GM19099 (cell line): ENCODE data around the gene ZC2HC1C.

Experiments
- POLR2A ChIP-seq: IDR thresholded peaks from 3 replicates; pipeline ENCODE4 v1.6.1; 2011; ENCODE audit warnings: low read depth; ENCODE audit not compliant: insufficient read length; ENCODE audit errors: extremely low read depth

ZC2HC1C gene

GRCh38 chr14:75069121-75069810, at the start of gene ZC2HC1C:
TSS of gene ZC2HC1C (plus strand) at chr14:75069641. CDS start at chr14:75070574, 933 bp downstream.
- peak; percentile 73 for TF ChIP-seq POLR2A

GRCh38 chr14:75022655-75023054, 46.8 kb upstream of the ZC2HC1C start:
- TF ChIP-seq POLR2A, result no peak

- no peak for TF ChIP-seq POLR2A
Measured at GRCh38 chr14:75023108-75023507, 46.3 kb upstream of the ZC2HC1C start.

- TF ChIP-seq POLR2A, result no peak
Measured at GRCh38 chr14:75025082-75025481, 44.4 kb upstream of the ZC2HC1C start.

- TF ChIP-seq POLR2A, result no peak
Measured at GRCh38 chr14:75025876-75026275, 43.6 kb upstream of the ZC2HC1C start.

- no peak for TF ChIP-seq POLR2A
Measured at GRCh38 chr14:75030147-75030546, 39.3 kb upstream of the ZC2HC1C start.

- TF ChIP-seq POLR2A, result no peak
Measured at GRCh38 chr14:75032939-75033338, 36.5 kb upstream of the ZC2HC1C start.

- no peak for TF ChIP-seq POLR2A
Measured at GRCh38 chr14:75040507-75040906, 28.9 kb upstream of the ZC2HC1C start.

- TF ChIP-seq POLR2A, result no peak
Measured at GRCh38 chr14:75040959-75041358, 28.5 kb upstream of the ZC2HC1C start.

- no peak for TF ChIP-seq POLR2A
Measured at GRCh38 chr14:75041613-75042012, 27.8 kb upstream of the ZC2HC1C start.

GRCh38 chr14:75042035-75042434, 27.4 kb upstream of the ZC2HC1C start:
- no peak for TF ChIP-seq POLR2A

- TF ChIP-seq POLR2A, result no peak
Measured at GRCh38 chr14:75044322-75044721, 25.1 kb upstream of the ZC2HC1C start.

GRCh38 chr14:75044752-75045151, 24.7 kb upstream of the ZC2HC1C start:
- no peak for TF ChIP-seq POLR2A

GRCh38 chr14:75046275-75046674, 23.2 kb upstream of the ZC2HC1C start:
- no peak for TF ChIP-seq POLR2A

GRCh38 chr14:75046899-75047298, 22.5 kb upstream of the ZC2HC1C start:
- no peak for TF ChIP-seq POLR2A

GRCh38 chr14:75047506-75047905, 21.9 kb upstream of the ZC2HC1C start:
- TF ChIP-seq POLR2A, result no peak

GRCh38 chr14:75048101-75048500, 21.3 kb upstream of the ZC2HC1C start:
- no peak for TF ChIP-seq POLR2A
